Osteoblast (primary cell): ENCODE measurements around the gene MYOCOS. TPM values are rescaled to one million over a fixed set of nuclear protein-coding genes. Genes with fewer than 3 reads are reported as not detected.
A peak's percentile ranks its signal among the peaks of the same experiment; 100 is the strongest.

ENCODE experiments used
- DNase-seq: peaks from one replicate; pipeline ENCODE4 v3.0.0; 2011; ENCODE audit warnings: low spot score, mixed read lengths; ENCODE audit not compliant: insufficient read length; ENCODE audit errors: missing footprints
- H2AFZ ChIP-seq: 2 replicates; pipeline ENCODE4 v1.6.0; 2011; ENCODE audit warnings: mild to moderate bottlenecking, low read length
- H3K27ac ChIP-seq: 2 replicates; pipeline ENCODE4 v1.5.1; 2011; ENCODE audit warnings: mild to moderate bottlenecking, low read depth, low read length, moderate library complexity
- H3K27me3 ChIP-seq: 2 replicates; pipeline ENCODE4 v1.6.0; 2012; ENCODE audit warnings: mild to moderate bottlenecking, control low read depth, inconsistent platforms, low read length, moderate library complexity; ENCODE audit not compliant: insufficient read depth
- H3K36me3 ChIP-seq: 2 replicates; pipeline ENCODE4 v1.5.1; 2011; ENCODE audit warnings: mild to moderate bottlenecking, low read length, control low read depth, moderate library complexity; ENCODE audit not compliant: insufficient read depth
- H3K4me1 ChIP-seq: 2 replicates; pipeline ENCODE4 v1.5.1; 2011; ENCODE audit warnings: mild to moderate bottlenecking, low read length, control low read depth, moderate library complexity; ENCODE audit not compliant: insufficient read depth
- H3K4me2 ChIP-seq: 2 replicates; pipeline ENCODE4 v1.6.0; 2011; ENCODE audit warnings: mild to moderate bottlenecking, low read length; ENCODE audit not compliant: insufficient read depth
- H3K4me3 ChIP-seq: fragments of 200-600 bp; sonication (generic); 3 replicates; pipeline ENCODE4 v1.5.1; 2012; ENCODE audit warnings: mild to moderate bottlenecking, low read length, inconsistent platforms; ENCODE audit not compliant: insufficient read depth
- H3K79me2 ChIP-seq: 2 replicates; pipeline ENCODE4 v1.6.0; 2012; ENCODE audit warnings: mild to moderate bottlenecking, low read length, control low read depth, inconsistent platforms; ENCODE audit not compliant: insufficient read depth
- H3K9me3 ChIP-seq: 2 replicates; pipeline ENCODE4 v1.5.1; 2011; ENCODE audit warnings: low read depth, low read length, control low read depth
- H4K20me1 ChIP-seq: 2 replicates; pipeline ENCODE4 v1.6.0; 2012; ENCODE audit warnings: mild to moderate bottlenecking, low read length, control low read depth; ENCODE audit not compliant: insufficient read depth
- CTCF ChIP-seq: IDR thresholded peaks from 2 replicates; pipeline ENCODE4 v1.5.1; 2011; ENCODE audit warnings: mild to moderate bottlenecking, low read depth, low read length, moderate library complexity; ENCODE audit errors: extremely low read depth
- total RNA-seq: library from RNA; depleted of rRNA; stranded (reverse); fragments of >200 nt; gene quantifications from 2 replicates; pipeline ENCODE4 v1.2.3, GENCODE V29; 2012

Gene MYOCOS
- total RNA-seq, 1 donor: under 0.01 TPM

GRCh38 chr1:171590022-171590421 lies 32.0 kb upstream of the MYOCOS start:
- Histone ChIP-seq H3K36me3 (peaks cover 71% of the 10 kb centered on the region), H3K27ac (peak overlapping the region; percentile 55), H3K27me3 (no peaks in the 10 kb centered on the region), H3K4me1 (peaks cover 7% of the 10 kb centered on the region), H3K9me3 (no peaks in the 10 kb centered on the region), H3K4me3 (no peak overlapping the region), H4K20me1 (peaks cover 5% of the 10 kb centered on the region), H3K4me2 (no peak overlapping the region), H2AFZ (no peak overlapping the region), H3K79me2 (peaks cover 3% of the 10 kb centered on the region)
- peak; percentile 65 for DNase-seq
- TF ChIP-seq CTCF: no peak

- H3K4me2 ChIP-seq: no peak overlapping the region
- peaks cover 34% of the 10 kb centered on the region for H3K36me3 ChIP-seq
- no peak overlapping the region for H2AFZ ChIP-seq
- no peaks in the 10 kb centered on the region for H4K20me1 ChIP-seq
- peaks cover 4% of the 10 kb centered on the region for H3K4me1 ChIP-seq
- H3K4me3 ChIP-seq: no peak overlapping the region
- H3K79me2 ChIP-seq: no peaks in the 10 kb centered on the region
- TF ChIP-seq CTCF: no peak
- DNase-seq: peak; percentile 32
- no peaks in the 10 kb centered on the region for H3K27me3 ChIP-seq
- no peaks in the 10 kb centered on the region for H3K9me3 ChIP-seq
- no peak overlapping the region for H3K27ac ChIP-seq
Observed at GRCh38 chr1:171595324-171595723, 26.7 kb upstream of the MYOCOS start.

DNA sequence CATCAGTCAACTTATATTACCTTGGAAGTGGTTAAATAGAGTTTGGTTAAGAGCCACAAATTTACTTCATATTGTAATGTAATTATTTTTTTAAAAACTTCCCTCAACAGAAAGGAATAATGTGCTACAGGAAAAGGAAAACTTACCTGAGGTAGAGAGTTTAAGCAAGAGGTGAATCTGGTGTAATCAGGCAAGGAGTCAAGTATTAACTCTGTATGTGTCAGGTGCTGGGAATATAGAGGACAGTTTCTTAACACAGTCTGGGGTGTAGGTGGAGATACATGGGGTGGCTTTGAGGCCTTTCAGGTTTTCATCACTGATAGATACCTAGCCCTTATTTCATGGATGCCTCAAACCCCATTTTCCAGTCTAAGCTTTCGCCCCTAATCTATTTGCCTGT lies 25.9 kb upstream of the MYOCOS start:
- no peak for DNase-seq
- Histone ChIP-seq H3K27ac (no peak overlapping the region), H3K4me1 (peaks cover 4% of the 10 kb centered on the region), H2AFZ (no peak overlapping the region), H3K4me3 (no peak overlapping the region), H3K27me3 (no peaks in the 10 kb centered on the region), H3K4me2 (no peak overlapping the region), H4K20me1 (no peaks in the 10 kb centered on the region), H3K9me3 (no peaks in the 10 kb centered on the region), H3K79me2 (no peaks in the 10 kb centered on the region), H3K36me3 (peaks cover 27% of the 10 kb centered on the region)
- TF ChIP-seq CTCF: no peak

- no peaks in the 10 kb centered on the region for H3K27me3 ChIP-seq
- no peak overlapping the region for H2AFZ ChIP-seq
Observed at GRCh38 chr1:171596705-171597104, 25.3 kb upstream of the MYOCOS start.

More at GRCh38 chr1:171596705-171597104, 25.3 kb upstream of the MYOCOS start:
- Histone ChIP-seq H3K9me3 (no peaks in the 10 kb centered on the region), H3K27ac (no peak overlapping the region), H3K4me3 (no peak overlapping the region), H3K36me3 (peaks cover 21% of the 10 kb centered on the region), H3K79me2 (no peaks in the 10 kb centered on the region), H3K4me1 (peaks cover 4% of the 10 kb centered on the region), H4K20me1 (no peaks in the 10 kb centered on the region), H3K4me2 (no peak overlapping the region)
- TF ChIP-seq CTCF: no peak
- peak; percentile 11 for DNase-seq
